ENCODE results near the gene OTOP3. TPM values are rescaled to one million over a fixed set of nuclear protein-coding genes. Genes with fewer than 3 reads are reported as not detected.

Gene OTOP3
- total and polyA plus RNA-seq, 2 donors (not counting 3 experiments of a cell fraction or from before 2014, with no cell fraction given): not detected

DNA sequence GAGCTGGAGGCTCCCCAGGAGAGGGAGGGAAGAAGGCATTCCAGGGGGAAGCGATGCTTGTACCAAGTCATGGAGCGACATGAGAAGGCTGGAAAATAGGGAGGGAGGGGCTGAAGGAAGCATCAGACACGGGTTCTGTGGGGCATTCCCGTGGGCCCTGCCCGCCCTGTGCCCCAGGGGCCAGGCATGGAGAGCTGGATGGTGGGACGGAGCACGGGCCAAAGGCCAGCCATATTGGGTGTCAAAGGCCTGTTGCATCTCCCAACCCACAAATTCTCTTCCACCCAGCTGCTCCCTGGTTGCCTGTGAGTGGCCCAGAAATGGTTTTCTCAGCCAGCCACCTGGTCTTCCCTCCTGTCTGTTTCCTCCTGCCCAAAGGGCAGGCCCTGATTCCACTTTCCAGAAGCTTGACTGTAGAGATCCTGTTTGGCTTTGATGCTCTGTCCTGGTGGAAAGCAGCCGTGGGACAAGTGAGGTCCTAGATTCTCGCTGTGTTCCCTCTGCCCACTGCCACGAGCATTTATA, 54.9 kb downstream of the OTOP3 start:
- Histone ChIP-seq H3K4me3 (replicated peaks in 1 of 3; ENCODE audit: insufficient read depth in 1 of 3, low read depth in 1 of 3, low read length in 3 of 3) (no peak overlapping the region), H3K4me2 (ENCODE audit: insufficient read depth, low read length) (no peak overlapping the region), H4K20me1 (replicated peaks; ENCODE audit: control insufficient read depth, extremely low read depth, insufficient read depth, low read length) (no peaks in the 10 kb centered on the region), H3K27me3 (ENCODE audit: control insufficient read depth in 2 of 2, insufficient read depth in 2 of 2, low read length in 2 of 2) (no peaks in the 10 kb centered on the region), H3K4me1 (ENCODE audit: control insufficient read depth, extremely low read depth, insufficient read depth, low read length) (peaks cover 9% of the 10 kb centered on the region), H3K36me3 (ENCODE audit: control insufficient read depth in 2 of 2, extremely low read depth in 1 of 2, insufficient read depth in 2 of 2, low read length in 2 of 2) (no peaks in the 10 kb centered on the region), H3K79me2 (ENCODE audit: control insufficient read depth, insufficient read depth, low read length) (peaks cover 21% of the 10 kb centered on the region), H2AFZ (ENCODE audit: low read depth, low read length) (no peak overlapping the region), H3K27ac (ENCODE audit: insufficient read depth, low read depth, low read length) (no peak overlapping the region), H3K9me1 (replicated peaks; ENCODE audit: control insufficient read depth, extremely low read depth, insufficient read depth, low read length) (no peaks in the 10 kb centered on the region), H3K9ac (replicated peaks; ENCODE audit: extremely low read depth, insufficient read depth, low read length) (no peak overlapping the region), H3K9me3 (replicated peaks; ENCODE audit: control insufficient read depth, insufficient read depth, low read length) (no peaks in the 10 kb centered on the region)
- dilution Hi-C loops (cut with MboI; ENCODE audit: extremely low pct_ligation_motif_present, low sequenced_read_pairs) (no loop called here), intact Hi-C loops (cut with micrococcal nuclease) (no loop called here)
- TF ChIP-seq POLR2AphosphoS5 (IDR thresholded peaks at IDR 0.05; ENCODE audit: insufficient read depth, low read depth, low read length) (no peak), EZH2 (IDR thresholded peaks at IDR 0.05; ENCODE audit: borderline replicate concordance, low read depth, low read length, severe bottlenecking) (no peak), GATA2 (IDR thresholded peaks at IDR 0.05; ENCODE audit: insufficient read depth, insufficient read length, low read depth, low read length) (no peak), POLR2A (IDR thresholded peaks at IDR 0.05; ENCODE audit: low read depth, low read length) (no peak), JUN (IDR thresholded peaks at IDR 0.05; ENCODE audit: borderline replicate concordance, insufficient read depth, insufficient read length, low read depth) (no peak), FOS (IDR thresholded peaks at IDR 0.05; ENCODE audit: borderline replicate concordance, insufficient read depth, low read length) (no peak), MYC (IDR thresholded peaks at IDR 0.05; ENCODE audit: low read depth, low read length) (no peak)
- TF ChIP-seq, protein P1, sequence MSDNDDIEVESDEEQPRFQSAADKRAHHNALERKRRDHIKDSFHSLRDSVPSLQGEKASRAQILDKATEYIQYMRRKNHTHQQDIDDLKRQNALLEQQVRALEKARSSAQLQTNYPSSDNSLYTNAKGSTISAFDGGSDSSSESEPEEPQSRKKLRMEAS (IDR thresholded peaks at IDR 0.05; ENCODE audit: insufficient read depth, insufficient read length): no peak
- TF ChIP-seq, protein P2, sequence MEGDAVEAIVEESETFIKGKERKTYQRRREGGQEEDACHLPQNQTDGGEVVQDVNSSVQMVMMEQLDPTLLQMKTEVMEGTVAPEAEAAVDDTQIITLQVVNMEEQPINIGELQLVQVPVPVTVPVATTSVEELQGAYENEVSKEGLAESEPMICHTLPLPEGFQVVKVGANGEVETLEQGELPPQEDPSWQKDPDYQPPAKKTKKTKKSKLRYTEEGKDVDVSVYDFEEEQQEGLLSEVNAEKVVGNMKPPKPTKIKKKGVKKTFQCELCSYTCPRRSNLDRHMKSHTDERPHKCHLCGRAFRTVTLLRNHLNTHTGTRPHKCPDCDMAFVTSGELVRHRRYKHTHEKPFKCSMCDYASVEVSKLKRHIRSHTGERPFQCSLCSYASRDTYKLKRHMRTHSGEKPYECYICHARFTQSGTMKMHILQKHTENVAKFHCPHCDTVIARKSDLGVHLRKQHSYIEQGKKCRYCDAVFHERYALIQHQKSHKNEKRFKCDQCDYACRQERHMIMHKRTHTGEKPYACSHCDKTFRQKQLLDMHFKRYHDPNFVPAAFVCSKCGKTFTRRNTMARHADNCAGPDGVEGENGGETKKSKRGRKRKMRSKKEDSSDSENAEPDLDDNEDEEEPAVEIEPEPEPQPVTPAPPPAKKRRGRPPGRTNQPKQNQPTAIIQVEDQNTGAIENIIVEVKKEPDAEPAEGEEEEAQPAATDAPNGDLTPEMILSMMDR (IDR thresholded peaks at IDR 0.05; ENCODE audit: extremely low read depth in 1 of 2, insufficient read depth in 1 of 2, low read depth in 1 of 2, low read length in 2 of 2): no peak
- ChIA-PET CTCF (interaction anchor here (0.6 to 1.7 kb wide), 4 partner anchors 22 to 86 kb away, joined by 3 to 8 read pairs (median 3); partner anchors contain the start of gene MRPL58), POLR2A (no interaction called here)
- DNase-seq (ENCODE audit: low read depth, low spot score): no peak
- BruUV-seq (replicated peaks): no TSS peak
- no peak for FAIRE-seq

Measured in endothelial cell of umbilical vein (primary cell).